ENCODE results near the gene MAGI2.

The MAGI2 gene

DNA sequence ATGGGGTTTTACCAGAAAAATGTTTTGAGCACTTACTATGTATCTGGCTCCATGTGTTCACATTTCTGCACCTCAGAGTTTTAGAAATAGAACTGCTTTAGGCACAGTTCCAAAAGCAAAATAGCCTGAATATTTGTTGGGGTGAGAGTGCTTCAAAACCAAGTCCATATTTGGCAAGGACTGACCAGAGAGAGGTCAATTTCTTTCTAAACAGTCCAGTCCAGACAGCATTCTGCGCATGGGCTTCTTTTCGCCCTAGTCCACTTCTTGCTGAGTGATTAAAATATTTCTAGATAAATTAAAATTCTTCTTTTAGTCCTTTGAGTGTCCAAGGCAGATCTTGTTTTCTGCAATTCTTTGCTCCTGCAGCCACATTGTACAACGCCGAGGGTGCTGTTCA, 1227.9 kb downstream of the MAGI2 start:
- no peak for DNase-seq (ENCODE audit: low read depth)

DNA sequence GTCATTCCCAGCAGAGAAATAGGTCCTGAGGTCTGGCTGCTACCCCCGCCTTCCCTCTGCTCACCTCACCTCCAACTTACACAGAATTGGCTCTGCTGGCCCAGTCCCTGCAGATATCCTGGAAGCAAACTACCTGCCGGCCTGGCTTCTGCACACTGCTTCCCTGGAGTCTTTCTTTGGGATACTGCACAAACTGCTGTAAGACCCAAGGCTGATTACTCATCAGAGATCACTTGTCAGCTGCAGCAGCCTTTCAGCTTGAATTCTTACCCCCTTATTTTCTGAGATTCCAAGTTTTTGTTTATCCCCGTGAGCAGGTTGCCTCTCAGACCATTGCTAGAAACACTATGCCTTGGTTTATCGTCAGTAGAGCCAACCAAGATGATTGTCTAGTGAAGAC, 1228.5 kb downstream of the MAGI2 start:
- DNase-seq (ENCODE audit: low read depth) = no peak

DNA sequence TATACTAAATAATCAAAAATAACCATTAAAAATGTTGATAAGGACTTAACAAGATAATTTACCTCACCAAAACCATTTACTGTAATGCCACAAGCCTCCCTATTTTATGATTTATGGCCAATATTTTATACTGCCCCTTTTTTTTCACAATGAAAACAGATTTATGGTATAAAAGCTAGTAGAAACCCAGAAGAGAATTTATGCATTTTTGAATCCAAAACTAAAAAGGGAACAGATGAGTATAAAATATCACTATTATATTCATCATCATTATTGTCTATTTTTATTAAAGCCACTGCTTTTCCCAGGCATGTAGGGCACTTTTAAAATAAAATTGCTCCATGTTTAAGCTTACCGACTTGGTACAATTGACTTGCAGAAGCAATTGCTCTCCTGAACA, 1229.9 kb downstream of the MAGI2 start:
- no peak for DNase-seq (ENCODE audit: low read depth)

DNA sequence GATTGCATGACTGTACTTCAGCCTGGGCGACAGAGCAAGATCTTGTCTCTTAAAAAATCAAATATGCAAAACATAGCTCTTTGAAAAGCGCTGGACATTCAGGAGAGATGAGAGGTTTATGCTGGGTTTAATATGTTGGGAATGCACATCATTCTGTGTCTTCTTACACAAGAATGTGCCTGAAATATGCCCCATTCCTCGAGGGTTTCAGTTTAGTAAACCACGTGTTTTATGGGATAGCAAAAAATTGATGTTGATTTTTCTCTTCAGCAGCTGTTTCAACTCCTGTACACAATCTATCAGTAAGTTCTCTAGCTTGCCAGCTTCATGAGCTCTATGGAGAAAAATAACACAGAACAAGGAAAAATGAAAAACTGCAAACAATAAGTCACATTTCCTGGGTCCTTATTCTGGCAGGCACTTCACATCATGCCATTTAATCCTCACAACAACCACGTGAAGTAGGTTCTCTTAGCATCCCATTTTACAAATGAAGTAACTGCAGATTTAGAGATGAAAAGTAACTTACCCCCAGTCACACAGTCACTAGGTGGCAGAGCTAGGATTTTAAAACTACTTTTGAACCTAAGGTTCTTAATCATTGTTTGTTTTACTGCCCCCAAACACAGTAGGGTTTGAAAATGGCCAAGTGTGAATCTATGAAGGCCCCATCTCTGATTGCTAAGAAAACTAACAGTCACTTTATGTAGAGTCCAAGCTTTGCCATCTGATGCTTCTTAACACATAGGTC, 1231.3 kb downstream of the MAGI2 start:
- peak; percentile 14 for DNase-seq (ENCODE audit: low read depth)

DNA sequence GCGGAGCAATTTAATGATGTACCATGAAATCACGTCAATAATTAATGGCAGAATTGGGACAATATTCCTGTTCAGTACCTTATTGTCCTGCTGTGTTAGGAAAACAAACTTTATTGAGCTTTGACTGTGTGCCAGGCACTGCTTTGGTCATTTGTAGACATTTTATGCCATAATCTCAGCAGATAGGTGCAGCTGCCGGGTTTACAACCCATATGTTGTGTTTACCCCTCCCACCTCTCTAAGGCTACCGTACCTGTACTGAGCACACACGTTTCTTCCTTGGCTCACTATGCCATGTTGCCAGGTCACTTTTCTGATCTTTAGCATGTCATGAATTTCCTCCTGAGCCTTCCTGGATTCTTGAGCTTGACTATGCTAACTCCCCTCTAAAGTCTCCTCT, 1232.7 kb downstream of the MAGI2 start:
- DNase-seq (ENCODE audit: low read depth) = no peak

DNA sequence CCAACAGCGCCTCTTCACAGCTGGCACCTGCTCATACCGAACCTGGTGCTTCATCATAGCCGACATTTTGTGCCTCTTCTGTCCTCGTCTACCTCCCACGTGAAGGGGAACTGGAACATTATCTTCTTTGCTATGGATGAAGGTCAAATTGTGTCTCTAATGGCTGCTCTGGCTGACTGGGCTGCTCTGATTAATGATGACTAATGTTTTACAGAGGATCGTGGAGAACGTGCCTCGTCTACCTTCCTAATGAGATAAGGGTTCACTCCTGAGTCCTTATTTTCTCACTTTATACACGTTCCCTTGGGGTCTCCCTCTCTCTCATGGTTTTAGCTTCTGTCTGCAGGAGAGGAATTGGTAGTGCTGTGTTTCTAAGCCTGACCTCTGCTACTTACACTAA, 1234.6 kb downstream of the MAGI2 start:
- no peak for DNase-seq (ENCODE audit: low read depth)

DNA sequence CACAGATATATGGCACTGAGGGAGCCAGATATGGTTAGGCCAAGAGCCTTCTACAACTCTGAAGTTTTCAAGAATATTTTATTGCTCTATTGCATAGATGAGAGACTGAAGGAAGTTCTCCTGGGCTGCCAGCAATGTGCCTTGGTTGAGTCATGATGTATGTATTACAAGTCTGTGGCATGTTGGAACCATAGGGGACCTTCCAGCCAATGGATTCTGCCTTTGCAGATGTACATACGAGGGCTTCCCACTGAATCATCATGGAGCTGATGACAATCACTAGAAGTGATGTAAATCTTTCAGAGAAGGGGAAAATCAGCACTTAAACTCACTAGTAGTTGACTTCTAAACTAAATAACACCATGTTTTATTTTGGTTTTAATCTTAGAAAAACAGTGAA, 1235.4 kb downstream of the MAGI2 start:
- DNase-seq (ENCODE audit: low read depth) = no peak

DNA sequence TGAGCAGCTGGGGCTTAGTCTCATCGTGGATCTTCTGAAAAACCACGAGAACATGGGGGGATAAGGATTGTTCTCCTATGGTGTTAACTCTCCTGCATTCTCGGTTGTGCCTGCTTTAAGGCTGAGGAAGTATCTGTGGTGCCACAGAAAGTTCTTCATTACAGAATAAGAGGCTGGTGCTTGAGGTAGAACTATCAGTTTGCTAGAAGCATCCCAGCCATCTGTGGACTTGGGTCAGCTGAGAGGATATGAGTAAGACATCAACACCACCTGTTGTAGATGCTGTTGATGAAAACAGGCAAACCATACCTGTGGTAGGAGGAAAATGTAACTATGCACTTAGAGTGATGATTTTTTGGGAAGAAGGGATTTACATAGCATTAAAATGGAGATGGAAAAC, 1238.3 kb downstream of the MAGI2 start:
- no peak for DNase-seq (ENCODE audit: low read depth)

DNA sequence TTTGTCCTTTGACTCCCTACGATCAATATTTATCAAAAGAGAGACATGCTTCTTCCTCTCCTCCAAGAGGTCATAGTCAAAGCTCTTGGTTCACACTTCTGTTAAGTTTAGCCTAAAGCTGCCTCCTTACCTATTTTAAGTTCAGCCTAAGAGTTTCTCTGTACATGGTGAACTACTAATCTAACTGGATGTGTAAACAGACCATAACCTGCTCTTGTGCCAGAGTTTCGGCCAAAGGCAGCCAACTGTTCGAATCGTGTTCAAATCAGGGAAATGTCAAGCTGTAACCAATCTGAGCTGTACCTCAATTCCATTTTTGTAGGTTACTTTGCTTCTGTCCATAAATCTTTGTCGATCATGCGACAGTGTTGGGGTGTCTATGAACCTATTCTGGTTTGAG, 1240.1 kb downstream of the MAGI2 start:
- DNase-seq (ENCODE audit: low read depth) = no peak

DNA sequence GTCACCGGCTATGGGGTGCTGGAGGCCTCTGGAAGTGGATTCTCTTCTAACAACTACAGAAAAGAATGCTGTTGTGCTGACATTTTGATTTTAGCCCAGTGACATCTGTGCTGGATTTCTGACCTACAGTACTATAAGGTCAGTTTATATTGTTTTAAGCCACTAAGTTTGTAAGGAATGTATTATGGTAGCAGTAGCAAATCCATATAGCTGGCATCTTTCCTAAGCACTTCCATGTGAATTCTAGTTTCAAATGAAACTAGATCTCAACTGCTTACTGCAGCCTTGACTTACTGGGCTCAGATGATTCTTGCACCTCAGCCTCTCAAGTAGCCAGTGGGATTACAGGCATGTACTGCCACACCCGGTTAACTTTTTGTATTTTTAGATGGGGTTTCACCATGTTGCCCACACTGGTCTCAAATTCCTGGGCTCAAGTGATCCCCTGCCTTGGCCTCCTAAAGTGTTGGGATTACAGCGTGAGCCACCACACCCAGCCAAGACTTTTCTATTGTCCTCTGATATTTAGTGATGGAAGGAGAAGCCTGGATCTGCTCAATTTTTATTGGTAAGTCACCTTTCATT, 1240.9 kb downstream of the MAGI2 start:
- DNase-seq (ENCODE audit: low read depth) = no peak

DNA sequence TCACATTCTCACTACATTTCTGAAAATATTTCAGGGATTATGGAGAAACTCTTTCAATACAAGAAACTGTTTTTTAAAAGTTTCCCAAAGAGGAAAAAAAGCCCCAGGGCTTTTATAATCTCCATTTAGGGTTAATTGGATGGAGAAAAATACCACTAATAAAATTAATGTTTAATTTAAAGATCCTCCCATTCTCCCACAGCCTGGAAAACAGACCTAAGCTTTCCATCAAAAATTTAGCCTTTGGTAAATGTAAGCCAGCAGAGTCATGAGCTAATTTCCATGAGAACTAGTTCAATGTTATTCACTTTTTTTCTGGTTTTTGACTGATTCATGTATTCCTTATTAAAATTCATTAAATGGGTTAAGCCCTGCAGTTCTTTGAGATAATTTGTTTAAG, 1246.2 kb downstream of the MAGI2 start:
- no peak for DNase-seq (ENCODE audit: low read depth)

DNA sequence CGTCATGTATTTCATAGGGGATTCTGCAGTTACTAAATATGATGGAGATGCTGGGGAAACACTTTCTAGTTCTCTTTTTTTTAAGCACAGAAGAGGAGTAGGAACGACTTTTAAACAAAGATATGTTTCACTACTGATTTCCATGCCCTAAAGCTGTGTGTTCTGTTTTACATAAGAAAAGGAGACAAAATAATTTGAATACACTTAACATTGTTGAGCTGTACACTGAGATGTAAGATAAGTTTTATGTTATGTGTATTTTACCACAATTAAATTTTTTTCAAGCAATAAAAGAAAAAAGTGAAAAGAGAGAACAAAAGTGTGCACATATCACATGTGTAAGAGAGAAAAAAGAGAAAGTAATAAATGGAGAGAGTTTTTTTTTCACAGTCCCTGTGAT, 1246.7 kb downstream of the MAGI2 start:
- DNase-seq (ENCODE audit: low read depth) = no peak

DNA sequence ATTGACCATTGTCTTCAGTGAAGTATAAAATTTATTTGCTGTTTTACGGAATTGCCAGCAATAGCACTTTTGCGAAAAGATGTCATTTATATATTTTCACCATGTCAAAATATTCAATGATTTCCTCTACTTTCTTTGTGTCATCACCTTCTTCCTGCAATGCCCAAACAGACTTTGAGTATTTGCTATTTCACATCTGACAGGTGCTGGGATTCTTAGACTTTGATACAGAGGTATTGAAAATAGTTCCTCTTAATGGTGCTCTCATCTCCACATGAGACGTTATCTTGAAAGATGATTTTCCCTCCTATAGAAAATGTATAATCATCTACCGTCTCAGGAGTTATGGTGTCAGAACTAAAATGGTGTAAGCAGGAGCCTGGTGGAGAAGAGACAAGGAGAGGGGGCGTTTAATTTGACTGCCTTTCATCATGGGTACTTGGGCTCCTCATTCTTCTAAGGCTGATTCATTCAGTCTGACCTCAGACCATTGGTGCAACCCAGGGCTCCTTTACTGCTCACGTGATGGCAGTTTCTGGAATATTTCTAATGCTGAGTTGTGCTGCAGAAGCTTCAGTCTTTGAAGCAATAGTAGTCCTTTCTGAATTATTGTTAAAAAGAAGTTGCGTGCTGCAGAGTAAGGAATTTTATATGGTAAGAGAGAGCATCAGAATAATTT, 1250.3 kb downstream of the MAGI2 start:
- DNase-seq (ENCODE audit: low read depth) = no peak

DNA sequence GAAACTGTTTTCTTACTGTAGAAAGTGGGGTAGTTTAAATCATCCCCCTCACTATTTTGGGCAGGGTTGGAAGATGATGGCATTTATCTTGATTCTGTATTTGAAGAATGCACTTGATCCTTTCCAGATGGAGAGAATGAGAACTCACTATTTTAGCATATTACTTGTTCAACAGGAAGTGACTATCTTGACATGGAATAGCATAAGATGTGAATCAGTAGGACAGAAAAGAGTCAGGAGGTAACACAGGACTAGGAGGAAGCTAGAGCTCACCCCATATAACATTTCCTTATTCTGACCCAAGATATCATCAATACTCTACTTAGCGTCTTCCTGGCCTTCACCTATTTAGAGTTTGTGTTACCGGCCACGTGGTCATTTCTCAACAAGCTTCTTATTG, 1254.7 kb downstream of the MAGI2 start:
- peak; percentile 37 for DNase-seq (ENCODE audit: low read depth)

DNA sequence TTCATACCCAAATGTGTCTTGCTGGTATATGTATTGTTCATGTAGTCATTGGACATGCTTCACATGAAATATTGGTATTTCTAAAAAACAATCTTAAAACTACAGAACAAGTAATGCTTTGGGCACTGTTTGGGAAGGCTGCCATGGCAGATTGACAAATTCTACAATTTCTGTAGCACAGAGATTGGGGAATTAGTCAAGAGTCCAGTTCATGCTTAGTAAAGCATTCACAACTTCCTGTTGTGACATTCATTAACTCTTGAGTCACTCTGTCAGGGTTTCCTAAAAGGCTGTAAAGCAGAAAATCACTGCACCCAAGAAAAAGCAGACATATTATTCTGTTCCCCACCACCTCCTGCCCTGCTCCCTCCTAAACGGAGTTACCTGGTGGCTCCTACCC, 1256.0 kb downstream of the MAGI2 start:
- DNase-seq (ENCODE audit: low read depth) = peak; percentile 66

DNA sequence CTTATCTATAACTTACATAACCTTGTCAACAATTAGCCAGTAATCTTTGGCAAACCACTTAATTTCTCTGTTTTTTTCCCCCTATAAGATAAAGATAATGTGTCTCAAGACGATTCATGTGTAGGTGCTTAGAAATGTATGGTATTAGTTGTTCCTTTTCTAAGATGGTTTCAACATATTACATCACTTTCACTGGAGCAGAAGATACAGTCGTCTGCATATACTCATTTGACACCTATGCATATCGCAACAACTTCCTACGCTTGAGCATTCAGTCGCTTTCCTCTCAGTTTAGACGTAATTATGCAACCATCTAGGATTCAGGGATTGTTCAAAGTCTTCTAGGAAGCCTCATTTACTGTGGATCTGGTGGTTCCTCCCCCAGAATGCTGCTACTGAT, 1258.2 kb downstream of the MAGI2 start:
- no peak for DNase-seq (ENCODE audit: low read depth)

DNA sequence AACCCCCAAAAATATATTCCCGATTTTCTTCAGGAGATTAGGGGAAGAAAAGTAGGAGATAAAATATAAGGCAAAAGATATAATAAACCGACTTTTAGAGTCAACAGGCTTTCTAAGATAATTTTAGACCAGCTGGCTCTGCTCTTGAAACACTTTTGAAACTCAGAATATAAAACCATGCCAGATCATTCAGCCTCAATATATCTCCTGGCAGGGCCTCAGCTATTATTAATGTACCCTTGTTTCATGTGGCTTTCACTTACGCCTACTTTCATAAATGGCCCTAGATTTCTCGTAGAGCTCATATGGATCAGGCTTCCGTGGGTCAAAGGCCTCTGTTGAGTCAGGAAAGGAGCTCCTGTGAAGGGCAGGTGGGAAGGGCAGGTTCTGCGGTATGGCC, 1258.9 kb downstream of the MAGI2 start:
- DNase-seq (ENCODE audit: low read depth) = no peak

DNA sequence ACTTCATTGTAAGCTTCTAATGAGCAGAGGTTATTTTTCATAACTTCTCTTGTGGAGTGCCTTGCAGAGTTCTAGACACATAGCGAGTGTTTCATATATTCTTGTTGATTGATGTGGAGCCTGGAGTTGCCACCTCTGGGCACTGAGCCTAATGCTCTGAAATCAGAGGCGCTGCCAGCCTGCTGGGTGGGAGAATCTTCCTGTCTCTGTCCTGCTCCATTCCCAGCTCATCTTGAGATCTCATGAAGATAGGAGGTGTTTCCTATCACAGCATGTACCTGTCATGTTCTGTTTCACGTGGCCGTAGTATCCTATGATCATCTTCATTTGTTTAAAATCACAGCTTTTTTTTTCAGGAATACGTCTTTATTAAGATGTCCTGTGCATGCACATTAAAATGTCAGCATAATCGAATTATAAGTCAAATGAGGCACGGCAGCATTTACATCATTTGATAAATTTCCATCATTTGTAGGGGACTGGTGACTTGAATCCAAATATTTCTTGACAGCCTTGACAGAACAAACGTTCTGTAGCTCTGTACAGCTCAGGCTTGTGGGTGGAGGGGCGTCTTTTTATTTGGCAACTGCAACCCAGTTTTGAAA, 1261.9 kb downstream of the MAGI2 start:
- DNase-seq (ENCODE audit: low read depth) = no peak

DNA sequence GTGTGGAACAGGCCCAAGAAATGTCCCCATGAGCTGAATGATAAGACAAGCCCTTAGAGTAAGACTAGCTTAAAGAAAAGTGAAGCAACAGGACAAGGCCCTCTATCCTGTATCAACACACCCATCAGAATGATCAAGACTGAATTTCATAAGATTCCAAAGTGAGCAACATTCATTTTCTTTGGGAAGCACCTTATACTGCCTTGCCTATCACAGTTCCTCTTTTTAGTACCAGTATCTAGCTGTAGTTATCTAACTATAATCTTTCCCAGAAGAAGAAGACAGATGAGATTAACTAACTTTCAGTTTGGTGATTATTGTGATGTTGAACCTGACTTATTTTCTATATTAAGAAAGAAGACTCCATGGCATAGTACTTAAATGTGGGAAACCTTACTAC, 1263.7 kb downstream of the MAGI2 start:
- DNase-seq (ENCODE audit: low read depth) = no peak

DNA sequence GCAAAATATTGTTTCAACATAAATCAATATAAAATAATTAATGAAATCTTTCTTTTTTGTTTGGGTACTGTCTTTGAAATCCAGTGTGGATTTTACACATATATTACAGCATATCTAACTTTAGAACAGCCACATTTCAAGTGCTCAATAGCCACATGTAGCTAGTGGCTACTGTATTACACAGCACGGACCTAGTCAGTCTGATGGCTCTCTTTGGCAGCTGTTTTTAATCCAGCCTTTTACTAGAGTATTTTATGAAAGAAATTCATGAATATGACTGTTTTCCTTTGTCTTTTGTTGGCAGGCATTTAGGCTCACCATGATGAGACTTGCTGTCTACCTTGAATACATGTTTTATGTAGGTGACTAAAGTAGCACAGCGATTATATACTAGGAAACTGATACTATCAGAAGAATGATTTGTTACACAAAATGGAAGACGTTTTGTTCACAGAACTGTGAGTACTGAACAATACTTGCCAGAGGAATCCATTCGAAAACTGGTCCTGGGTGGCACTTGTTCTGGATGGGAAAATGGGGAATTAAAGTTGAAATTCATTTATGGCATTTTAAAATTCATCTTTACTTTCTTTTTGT, 1268.2 kb downstream of the MAGI2 start:
- no peak for DNase-seq (ENCODE audit: low read depth)

DNA sequence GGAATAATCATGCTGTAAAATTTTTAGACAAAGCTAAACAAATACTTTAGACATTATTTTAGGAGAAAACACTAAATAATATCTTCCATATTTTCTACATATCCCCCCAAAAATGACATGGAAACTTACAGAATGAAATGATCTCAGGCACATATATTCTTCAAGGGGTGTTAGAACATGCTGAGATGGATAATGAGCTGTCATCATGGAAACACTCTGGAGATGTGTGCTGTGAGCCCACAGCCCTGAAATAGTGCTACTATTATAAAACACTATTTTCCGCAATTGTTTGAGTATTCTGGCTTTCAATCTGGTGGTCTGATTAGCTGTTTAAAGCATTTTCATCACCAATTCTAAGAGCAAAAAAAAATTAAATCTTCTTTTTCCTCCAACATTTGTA, 1269.2 kb downstream of the MAGI2 start:
- DNase-seq (ENCODE audit: low read depth) = no peak

DNA sequence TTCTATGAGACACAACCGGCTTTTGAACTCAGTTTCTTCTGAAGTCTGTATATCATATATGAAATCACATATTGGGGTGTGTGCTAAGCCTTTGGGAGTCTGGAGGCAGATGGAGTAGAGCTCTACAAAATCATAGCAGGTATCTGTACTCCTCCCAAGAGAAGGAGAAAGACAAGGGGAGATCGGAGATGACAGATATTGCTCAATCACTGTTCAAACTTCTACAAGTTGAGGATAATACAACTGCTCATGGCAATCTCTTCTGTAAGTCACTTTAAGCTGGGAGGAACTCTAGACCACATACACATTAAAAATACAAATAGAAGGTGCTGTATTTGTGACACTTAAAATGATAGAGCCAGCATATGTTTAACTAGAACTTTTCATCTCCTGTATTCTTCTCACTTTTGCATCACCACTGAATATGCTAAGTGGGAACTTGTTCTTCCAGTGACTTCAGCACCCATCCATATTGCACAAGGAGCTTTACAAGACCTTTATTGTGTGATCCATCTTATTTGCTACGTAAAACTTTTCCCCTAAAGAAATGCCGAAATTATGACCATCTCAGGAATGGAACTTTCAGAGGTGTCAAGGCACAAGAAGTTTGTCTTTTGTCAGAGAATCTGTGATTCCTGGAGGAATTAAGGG, 1273.5 kb downstream of the MAGI2 start:
- DNase-seq (ENCODE audit: low read depth) = no peak
